OCI-M2 (cell line): ENCODE results near the gene KIF18A.
A peak's percentile ranks its signal among the peaks of the same experiment; 100 is the strongest.
"Not testable (repeated sequence)": the region's sequence is repeated elsewhere in the genome, so short reads cannot be mapped to it uniquely, and the experiment has no call there.

ENCODE experiments used
- DNase-seq: peaks from one replicate; lab custom pipeline; 2025; ENCODE audit not compliant: unreplicated experiment; lab: John Stamatoyannopoulos, UW

The KIF18A gene

DNA sequence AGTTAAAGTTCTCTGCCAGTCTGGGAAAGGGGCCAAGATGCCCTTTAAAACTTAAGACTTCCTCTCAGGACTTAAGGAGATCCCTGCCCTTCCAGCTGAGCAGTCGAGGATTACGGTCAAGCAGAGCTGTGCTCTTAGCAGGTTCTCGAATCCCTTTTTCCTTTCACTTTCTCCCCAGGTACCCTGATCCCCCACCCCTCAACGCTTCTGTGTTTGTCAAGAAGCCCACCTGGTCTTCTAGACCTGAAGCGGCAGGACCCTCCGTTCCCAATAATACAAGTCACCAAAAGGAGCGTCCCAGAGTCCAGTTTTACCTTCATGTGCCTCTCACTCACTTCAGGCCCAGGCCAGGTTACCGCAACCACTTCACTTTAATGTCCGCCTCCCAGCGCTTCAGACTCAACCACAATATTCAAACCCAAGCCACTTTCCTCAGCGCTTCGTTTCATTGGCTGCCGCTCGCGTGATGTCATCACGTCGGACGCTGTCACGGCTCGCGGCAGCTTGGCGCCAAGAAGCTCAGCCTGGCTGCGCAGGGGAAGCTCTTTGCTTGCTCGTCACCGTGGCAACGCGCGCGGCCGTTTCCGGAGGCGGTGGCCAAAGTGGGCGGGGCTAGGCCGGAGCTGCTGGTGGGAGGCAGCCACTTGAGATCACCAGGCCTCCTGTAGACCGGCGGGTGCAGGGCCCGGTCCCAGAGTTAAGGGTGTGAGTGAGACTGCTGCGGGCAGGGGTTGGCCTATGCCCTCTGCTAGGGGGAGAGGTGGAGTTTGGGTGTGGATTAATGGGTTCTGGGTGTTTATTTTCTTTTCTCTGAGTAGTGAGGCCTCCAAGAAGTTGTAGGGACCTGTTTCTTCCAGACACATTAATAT is at the start of gene KIF18A, which contains the start of gene METTL15:
Gene KIF18A, minus strand, starts transcription at position 407 of the 869 bp plus-strand sequence. CDS start 10,209 bp downstream, outside the sequence.
Gene METTL15, plus strand, starts transcription at position 639 of the 869 bp plus-strand sequence. CDS start 4,947 bp downstream, outside the sequence.
- peak; percentile 65 for DNase-seq

DNA sequence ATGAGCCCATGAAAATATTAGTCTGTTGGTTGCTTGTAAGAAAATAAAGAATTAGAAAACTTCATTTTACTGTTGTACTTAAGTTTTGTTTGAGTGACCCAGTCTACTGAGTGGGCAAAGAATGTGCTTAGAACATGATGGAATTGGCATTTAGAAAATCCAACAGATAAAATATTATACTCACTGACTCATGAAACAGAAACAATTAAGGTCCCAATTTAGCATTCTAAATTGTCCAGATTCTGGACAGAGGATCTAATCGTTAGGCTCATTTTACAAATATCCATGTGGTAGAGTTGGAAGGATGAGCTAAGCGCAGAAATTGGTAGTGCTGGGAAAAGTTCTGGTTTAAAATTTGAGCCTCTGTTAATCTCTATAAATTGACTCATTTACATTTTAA is 45.6 kb upstream of the KIF18A start:
- no peak for DNase-seq

DNA sequence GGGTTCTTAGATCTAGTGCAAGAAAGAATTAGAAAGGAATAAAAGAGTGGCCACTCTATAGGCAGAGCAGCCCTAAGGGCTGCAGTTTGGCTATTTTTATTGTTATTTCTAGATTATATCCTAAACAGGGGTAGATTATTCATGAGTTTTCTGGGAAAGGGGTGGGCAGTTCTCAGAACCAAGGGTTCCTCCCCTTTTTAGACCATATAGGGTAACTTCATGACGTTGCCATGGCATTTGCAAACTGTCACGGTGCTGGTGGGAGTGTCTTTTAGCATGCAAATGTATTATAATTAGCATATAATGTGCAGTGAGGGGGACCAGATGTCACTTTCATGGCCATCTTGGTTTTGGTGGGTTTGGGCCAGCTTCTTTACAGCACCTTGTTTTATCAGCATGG is 44.8 kb upstream of the KIF18A start:
- no peak for DNase-seq

DNA sequence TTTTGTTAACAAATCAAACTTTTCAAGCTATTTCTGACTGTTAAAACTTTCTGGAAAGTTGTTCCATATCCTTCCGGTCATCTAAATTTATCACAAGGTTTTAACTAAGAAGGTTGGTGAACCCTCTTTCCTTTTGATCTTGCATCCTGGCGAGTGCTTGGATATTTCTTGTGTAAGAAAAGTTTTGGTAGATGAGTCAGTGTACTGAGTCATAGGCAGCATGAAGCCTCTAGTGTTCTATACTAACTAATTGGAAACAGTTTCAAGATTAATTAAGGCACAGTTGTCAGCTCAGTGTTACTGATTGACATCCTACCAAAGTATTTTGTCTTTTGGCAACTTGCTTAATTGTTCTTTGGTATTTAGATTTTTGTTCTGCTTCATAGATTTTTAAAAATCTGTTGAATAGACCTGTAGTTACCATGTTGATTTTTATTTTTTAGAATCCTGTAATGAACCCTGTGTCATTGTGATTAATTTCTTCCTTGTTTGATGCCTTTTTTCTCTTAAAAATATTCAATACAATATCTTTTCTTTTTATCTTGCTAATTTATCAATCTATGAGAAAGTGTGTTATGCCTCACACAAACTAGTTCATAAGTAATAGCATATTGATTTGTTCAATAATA is 38.3 kb upstream of the KIF18A start:
- no peak for DNase-seq

DNA sequence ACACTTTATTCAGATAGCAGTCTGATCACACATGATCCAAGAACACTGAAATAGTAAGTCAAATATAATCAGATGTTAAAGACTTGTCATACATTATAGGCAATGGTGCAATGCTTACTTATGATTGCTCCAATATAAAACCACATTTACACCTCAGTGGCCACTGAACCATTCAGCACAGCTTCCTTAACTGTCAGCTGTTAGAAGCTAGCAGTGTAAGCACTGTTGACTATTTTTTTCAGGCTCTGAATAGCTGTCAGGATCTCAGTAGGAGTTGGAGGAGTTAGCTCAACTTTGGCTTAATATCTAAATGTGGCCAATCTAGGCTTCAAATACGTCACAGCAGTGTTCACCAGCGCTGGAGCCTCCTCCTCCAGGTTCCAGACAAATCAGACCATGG is 36.9 kb upstream of the KIF18A start:
- DNase-seq = no peak

DNA sequence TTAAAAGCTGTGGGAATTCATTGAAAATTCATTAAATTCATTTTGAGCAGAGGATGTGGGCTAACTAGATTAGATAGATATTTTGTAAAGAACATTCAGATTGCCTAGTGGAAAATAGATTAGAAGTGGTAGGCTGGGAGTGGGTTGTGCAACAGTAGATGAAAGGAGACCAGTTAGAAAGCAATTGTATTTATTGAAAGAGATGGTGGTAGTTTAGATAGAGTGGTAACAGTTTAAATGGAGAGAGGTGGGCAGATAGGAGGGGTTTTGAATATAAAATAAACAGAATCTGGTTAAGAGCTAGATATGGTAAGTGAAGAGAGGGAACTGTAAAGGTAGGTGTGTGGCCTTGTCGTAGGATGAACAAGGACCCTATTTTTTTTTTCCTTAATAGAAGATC is 34.8 kb upstream of the KIF18A start:
- DNase-seq = no peak

DNA sequence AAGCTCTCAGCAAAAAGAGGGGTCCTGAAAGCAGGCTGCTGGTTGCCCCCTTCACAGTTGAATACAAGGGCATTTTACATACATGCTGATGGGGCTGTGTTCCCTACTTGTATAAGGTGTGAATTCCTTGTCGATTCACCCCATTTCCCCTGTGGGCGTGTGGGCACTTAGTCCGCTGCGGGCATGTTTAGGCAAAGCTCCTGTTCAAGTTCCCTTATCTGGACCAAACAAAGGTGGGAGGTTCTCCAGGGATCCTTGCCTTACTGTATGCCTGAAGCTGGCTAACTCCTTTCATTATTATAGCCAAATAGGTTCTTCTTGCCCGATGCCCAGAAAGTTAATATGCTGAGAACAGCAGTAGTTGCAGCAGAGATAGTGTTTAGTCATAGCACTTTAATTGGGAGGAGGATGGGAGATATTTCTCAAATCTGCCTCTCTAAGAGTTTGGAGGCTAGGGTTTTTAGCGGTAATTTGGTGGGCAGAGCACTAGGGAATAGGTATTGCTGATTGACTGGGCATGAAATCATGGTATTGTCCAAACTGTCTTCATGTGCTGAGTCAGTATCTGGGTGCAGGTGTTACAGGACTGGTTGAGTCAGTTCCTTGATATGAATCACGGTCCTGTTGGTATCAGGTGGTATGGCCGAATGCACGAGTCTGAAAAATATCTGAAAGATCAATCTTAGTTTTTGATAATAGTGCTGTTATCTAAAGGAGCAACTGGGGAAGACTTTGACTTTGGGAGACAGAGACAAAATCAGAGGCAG is 32.9 kb upstream of the KIF18A start:
- no peak for DNase-seq

DNA sequence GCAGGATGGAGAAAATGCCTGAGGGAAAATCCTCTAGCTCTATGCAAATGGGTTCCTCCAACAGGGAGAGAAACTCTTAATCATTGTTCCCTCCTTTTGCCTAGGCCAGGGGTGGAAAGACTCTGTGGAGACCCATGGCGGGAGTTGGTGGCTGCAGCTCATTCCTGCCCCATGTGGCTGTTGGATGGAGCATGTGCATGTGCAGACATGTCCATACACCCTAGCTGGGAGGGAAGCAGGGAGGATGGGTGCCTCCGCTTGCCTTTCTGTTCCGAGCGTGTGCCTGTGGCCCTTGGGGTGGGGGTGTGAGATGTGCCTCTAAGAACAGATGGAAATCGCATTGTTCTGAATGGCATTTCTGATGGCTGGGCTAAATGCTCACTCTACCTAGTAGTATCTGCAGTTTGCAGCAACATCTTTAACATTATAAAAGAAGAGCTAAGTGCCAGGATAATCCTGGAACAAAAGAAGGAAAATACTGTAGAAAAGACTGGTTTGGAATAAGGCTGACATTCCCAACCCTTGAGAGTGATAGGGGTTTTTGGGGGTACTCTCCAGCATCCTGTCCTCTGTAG is 32.0 kb upstream of the KIF18A start:
- no peak for DNase-seq

DNA sequence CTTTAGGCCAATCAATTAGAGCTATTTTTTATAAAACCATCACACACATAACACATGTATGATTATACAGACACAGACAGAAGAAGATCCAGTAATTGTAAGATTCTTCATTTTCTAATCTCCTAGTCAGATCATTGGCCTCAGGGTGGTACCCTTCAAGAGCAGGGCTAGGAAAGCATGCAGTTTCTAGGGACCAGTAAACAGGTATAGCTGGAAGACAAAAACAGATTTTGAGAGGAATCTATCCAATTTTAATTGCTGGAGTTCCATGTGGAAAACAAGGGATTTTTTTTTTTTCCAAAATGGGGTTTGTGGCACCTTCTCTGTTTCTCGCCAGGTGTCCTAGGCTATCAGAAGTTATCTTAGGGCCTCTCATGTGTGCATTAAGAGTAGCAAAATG is 29.9 kb upstream of the KIF18A start:
- DNase-seq = no peak

DNA sequence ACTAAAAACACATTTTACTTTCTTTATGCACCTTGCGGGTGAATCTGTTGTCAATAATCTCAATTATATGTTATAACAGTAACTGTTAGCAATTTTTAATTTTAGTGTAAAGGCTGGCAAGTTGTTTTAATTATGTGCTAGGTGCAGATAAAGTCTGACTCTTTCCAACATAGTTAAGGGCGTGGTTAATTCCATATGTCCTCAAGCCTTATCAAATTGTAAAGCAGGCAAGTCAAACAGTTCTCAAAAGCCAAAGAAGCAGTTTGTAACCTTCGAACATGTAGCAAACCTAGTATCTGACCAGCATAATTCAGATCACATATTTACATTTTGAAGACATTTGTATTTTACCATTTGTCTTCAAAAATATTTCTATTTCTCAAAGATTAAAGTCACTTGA is 29.4 kb upstream of the KIF18A start:
- no peak for DNase-seq

DNA sequence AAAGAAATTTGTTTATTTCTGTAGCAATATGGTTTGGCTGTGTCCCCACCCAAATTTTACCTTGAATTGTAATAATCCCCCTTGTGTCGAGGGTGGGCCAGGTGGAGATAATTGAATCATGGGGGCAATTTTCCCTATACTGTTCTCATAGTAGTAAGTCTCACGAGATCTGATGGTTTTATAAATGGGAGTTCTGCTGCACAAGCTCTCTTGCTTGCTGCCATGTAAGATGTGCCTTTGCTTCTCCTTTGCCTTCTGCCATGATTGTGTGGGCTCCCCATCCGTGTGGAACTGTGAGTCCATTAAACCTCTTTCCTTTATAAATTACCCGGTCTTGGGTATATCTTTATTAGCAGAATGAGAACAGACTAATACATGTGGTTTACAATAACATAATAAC is 28.2 kb upstream of the KIF18A start:
- DNase-seq = not testable (repeated sequence)

DNA sequence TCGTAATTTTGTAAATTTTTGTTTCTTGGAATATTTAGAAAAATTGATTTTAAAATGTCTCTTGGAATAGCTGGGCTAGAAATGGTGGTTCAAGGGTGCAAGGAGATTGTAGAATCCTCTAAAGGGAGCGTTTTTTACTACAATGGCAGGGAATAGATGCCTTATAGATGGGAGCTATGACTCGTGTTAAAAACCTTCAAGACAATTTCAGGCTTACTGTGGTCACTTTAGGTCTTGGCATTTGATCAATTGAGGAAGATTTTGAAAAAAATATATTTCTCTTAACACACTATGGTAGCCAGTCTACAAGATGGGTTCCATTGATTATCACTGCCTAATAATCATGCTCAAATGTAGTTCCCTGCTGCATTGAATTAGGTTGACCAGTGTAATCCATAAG is 25.2 kb upstream of the KIF18A start:
- no peak for DNase-seq

DNA sequence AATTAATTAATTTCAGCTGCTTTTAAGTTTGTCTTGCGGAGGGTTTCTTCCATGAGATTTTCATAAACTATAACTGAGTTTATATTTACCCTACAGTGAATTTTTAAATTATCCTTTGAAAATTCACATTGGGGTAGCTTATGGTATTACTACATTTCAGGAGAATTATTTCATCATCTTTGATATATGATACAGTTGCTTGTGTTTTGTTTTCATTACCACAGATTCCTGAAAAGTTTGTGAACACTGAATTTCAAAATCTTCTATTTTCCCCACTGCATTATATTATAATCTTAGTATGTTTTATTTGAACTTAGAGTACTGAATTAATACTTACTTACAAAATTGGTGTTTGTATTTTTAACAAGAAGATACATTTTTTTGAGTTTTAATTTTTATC is 24.6 kb upstream of the KIF18A start:
- no peak for DNase-seq

DNA sequence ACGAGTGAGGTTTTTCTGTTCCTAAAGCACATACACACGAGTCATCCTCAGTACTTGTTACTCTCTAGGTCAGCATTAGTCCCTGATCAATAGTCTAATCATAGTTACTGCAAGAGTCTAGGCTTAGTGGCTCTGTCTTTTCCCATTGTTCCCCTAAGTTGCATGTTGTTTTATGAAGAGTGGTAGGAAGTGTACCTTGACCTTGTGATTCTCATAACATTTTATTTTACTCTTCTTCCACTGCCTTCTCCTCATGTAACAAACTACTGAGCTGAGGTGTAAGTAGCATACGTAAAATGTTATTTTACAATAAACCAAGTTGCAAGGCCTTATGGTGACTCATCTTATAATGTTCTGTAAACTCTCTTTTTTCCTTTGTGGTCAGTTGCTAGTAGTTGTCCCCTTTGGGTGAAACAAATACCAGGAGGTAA is 15.2 kb upstream of the KIF18A start:
- DNase-seq = no peak

DNA sequence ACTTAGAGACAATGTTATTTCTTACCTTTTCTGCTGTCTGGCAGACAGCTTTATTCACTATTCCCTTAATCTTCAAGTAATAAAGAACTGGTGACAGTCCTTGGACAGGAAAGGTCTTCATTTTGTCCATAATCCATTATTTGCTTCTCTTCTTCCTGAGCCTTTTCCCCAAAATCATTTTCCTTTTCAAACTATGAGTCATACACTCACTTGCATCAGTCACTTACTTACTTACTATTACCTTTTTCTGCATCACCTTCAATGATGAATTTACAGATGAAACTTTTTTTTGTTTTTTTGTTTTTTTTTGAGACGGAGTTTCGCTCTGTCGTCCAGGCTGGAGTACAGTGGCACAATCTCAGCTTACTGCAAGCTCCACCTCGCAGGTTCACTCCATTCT is 9.8 kb upstream of the KIF18A start:
- no peak for DNase-seq

DNA sequence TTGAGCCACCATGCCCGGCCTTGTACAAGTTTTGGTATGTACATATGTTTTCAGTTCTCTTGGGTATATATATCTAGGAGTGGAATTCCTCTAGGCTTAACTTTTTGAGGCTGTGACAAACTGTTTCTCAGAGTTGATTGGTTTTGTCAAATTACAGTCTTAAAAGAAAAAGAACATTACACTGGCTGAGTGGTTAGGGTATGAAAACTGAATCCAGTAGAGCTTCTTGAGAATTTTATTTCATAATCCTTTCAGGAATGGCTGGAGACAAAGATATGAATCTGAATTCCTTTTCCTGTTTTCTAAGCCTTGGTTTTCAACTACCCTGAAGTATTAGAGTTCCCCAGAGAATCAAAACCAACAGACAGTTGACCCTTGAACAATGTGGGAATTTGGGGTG is 6.8 kb upstream of the KIF18A start:
- DNase-seq = no peak

DNA sequence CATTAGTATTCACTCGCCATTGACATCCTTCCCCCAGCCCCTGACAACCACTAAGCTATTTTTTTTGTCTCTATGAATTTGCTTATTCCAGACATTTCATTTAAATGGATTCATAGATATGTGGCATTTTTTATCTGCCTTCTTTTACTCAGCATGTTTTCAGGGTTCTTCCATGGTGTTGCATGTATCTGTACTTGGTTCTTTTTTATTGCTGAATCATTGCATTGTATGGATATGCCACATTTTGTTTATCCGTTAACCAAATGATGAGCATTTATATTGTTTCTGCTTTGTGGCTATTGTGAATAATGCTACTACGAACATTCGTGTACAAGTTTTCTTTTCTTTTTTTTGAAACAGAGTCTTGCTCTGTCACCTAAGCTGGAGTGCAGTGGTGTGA is 6.2 kb upstream of the KIF18A start:
- DNase-seq = no peak

DNA sequence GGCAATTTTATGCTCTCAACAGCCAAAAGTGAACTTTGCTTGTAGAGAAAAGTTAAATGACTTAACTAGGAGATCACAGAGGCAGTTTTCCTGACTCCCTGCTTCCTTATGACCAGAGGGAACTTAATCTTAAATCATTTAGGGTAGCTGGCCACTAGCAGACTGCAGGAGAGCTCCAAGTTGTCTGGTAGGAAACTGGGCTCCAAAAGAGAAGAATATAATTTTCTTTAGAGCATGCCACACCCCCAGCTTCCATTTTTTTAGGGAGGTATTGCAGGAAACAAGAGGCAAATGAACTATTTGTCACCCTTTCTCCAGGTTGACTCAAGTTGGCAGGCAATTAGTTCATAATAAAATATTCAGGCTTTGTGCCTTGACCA is 2.9 kb upstream of the KIF18A start:
- DNase-seq = no peak

DNA sequence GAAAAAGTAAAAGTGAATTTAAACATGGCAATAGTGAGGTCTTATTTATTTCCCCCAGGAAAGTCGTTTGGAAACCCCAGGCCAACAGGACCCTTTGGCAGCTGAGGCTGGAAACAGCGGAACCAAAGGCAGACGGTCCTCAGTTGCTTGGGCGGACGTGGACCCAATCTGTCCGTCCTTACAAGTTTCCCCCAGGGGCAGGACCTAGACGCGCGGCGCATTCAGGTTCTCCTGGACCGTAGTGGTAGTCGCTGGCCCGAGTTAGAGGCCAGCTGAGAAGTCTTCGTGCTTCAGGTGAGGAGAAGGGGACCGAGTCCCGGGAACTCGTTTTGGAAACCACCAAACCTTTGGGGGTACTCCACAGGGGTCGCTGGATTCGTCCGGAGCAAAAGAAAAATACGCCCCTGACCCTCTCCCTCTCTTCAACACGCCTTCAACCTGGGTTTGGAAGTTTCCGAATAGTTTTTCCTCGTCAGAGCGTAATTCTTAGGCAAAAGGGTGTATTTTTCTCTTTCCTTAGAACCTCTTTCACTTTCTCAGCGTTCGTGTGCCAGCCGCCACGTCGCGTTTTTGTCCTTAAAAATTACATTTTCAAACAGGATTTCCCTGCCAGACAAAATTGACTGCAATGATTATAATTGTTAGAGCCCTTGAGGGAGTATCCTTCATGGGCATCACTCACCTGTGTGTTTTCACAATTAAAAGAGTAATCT is 2.3 kb upstream of the KIF18A start:
- DNase-seq = peak; percentile 10

DNA sequence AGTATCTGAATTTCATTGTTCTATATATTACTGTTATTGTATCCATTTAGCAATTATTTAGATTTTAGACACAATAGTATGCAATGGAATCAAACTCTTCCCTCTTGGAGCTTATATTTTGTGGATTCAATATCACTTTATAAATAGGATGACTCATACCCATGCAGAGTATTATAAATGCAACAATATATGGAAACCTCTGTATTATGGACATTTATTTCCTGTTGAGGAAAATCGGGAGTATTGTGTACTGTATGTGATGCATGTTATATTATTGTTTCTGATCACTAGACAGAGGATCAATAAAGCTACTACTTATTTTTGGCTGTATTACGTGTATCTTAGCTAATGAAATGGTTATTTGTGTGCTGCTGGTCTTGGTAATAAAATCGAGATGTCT is 1.0 kb upstream of the KIF18A start:
- DNase-seq = no peak
